ENCODE data around the gene MTUS2.

The MTUS2 gene

GRCh38 chr13:29143847-29144246 is 323.7 kb downstream of the MTUS2 start:
- H3K9me3 Mint-ChIP-seq, result peaks cover 33% of the 10 kb centered on the region
- no peak for TF ChIP-seq CTCF (IDR thresholded peaks at IDR 0.05)

GRCh38 chr13:29154390-29154789 is 334.3 kb downstream of the MTUS2 start:
- Mint-ChIP-seq H3K36me3 (ENCODE audit: low read depth) (no peaks in the 10 kb centered on the region), H3K27ac (no peak overlapping the region), H3K27me3 (ENCODE audit: low read depth, poor library complexity) (peaks cover 3% of the 10 kb centered on the region), H3K9me3 (peaks cover 46% of the 10 kb centered on the region), H3K4me3 (no peak overlapping the region), H3K4me1 (no peaks in the 10 kb centered on the region)
- DNase-seq, result no peak
- TF ChIP-seq CTCF (IDR thresholded peaks at IDR 0.05), result no peak

More at GRCh38 chr13:29143847-29144246, 323.7 kb downstream of the MTUS2 start:
- no peak overlapping the region for H3K27ac Mint-ChIP-seq
- DNase-seq, result no peak
- H3K4me1 Mint-ChIP-seq, result no peaks in the 10 kb centered on the region
- H3K36me3 Mint-ChIP-seq (ENCODE audit: low read depth), result no peaks in the 10 kb centered on the region
- no peak overlapping the region for H3K4me3 Mint-ChIP-seq
- H3K27me3 Mint-ChIP-seq (ENCODE audit: low read depth, poor library complexity), result no peaks in the 10 kb centered on the region

GRCh38 chr13:29156136-29156535 is 336.0 kb downstream of the MTUS2 start:
- DNase-seq, result no peak

GRCh38 chr13:29159871-29160270 is 339.7 kb downstream of the MTUS2 start:
- DNase-seq, result no peak
- Mint-ChIP-seq H3K4me1 (no peaks in the 10 kb centered on the region), H3K27ac (no peak overlapping the region), H3K9me3 (peaks cover 13% of the 10 kb centered on the region), H3K4me3 (no peak overlapping the region), H3K36me3 (ENCODE audit: low read depth) (no peaks in the 10 kb centered on the region), H3K27me3 (ENCODE audit: low read depth, poor library complexity) (no peaks in the 10 kb centered on the region)
- TF ChIP-seq CTCF (IDR thresholded peaks at IDR 0.05), result no peak

More at GRCh38 chr13:29156136-29156535, 336.0 kb downstream of the MTUS2 start:
- Mint-ChIP-seq H3K4me1 (no peaks in the 10 kb centered on the region), H3K27ac (no peak overlapping the region), H3K36me3 (ENCODE audit: low read depth) (no peaks in the 10 kb centered on the region), H3K4me3 (no peak overlapping the region), H3K27me3 (ENCODE audit: low read depth, poor library complexity) (no peaks in the 10 kb centered on the region), H3K9me3 (peaks cover 35% of the 10 kb centered on the region)
- no peak for TF ChIP-seq CTCF (IDR thresholded peaks at IDR 0.05)

- no peak for DNase-seq
- Mint-ChIP-seq H3K27me3 (ENCODE audit: low read depth, poor library complexity) (no peaks in the 10 kb centered on the region), H3K36me3 (ENCODE audit: low read depth) (no peaks in the 10 kb centered on the region), H3K9me3 (peaks cover 16% of the 10 kb centered on the region), H3K4me1 (no peaks in the 10 kb centered on the region), H3K4me3 (no peak overlapping the region), H3K27ac (no peak overlapping the region)
- TF ChIP-seq CTCF (IDR thresholded peaks at IDR 0.05), result no peak
Observed at GRCh38 chr13:29160862-29161261, 340.7 kb downstream of the MTUS2 start.

- Mint-ChIP-seq H3K4me3 (no peak overlapping the region), H3K9me3 (peaks cover 17% of the 10 kb centered on the region), H3K27ac (no peak overlapping the region), H3K27me3 (ENCODE audit: low read depth, poor library complexity) (no peaks in the 10 kb centered on the region), H3K4me1 (no peaks in the 10 kb centered on the region), H3K36me3 (ENCODE audit: low read depth) (no peaks in the 10 kb centered on the region)
- no peak for DNase-seq
- no peak for TF ChIP-seq CTCF (IDR thresholded peaks at IDR 0.05)
Observed at GRCh38 chr13:29161676-29162075, 341.5 kb downstream of the MTUS2 start.
